ENCODE results near the gene HPSE. TPM values are rescaled to one million over a fixed set of nuclear protein-coding genes. Genes with fewer than 3 reads are reported as not detected.

The HPSE gene
- total RNA-seq, 1 experiment from 2014 or later = 2.6 TPM

- H3K4me1 ChIP-seq (ENCODE audit: control insufficient read depth, insufficient read depth, low read length) = peaks cover 30% of the 10 kb centered on the region
- intact Hi-C loops (cut with micrococcal nuclease; ENCODE audit: unreplicated experiment) (no loop called here), in situ Hi-C loops (cut with HindIII; ENCODE audit: low pct_unique_long_range_greater_than_20kb, low sequenced_read_pairs) (no loop called here)
- H3K9me3 ChIP-seq (ENCODE audit: control insufficient read depth, insufficient read depth, low read depth, low read length) = no peaks in the 10 kb centered on the region
- no peaks in the 10 kb centered on the region for H3K36me3 ChIP-seq (ENCODE audit: control insufficient read depth, insufficient read depth, low read length)
- TF ChIP-seq CTCF (IDR thresholded peaks at IDR 0.05) (no peak), SIN3A (IDR thresholded peaks at IDR 0.05; ENCODE audit: borderline replicate concordance, insufficient read depth, low read depth, low read length) (no peak), TCF7L2 (IDR thresholded peaks at IDR 0.05; ENCODE audit: low read depth, low read length) (no peak), POLR2AphosphoS5 (IDR thresholded peaks at IDR 0.05; ENCODE audit: low read depth, low read length) (no peak), REST (IDR thresholded peaks at IDR 0.05; ENCODE audit: insufficient read depth in 1 of 2, low read depth in 2 of 2, low read length in 1 of 2) (no peak)
- peak overlapping the region; percentile 86 for H3K27ac ChIP-seq (ENCODE audit: low read length)
- no peaks in the 10 kb centered on the region for H3K27me3 ChIP-seq (ENCODE audit: control insufficient read depth, insufficient read depth, low read length)
- DNase-seq (ENCODE audit: low read depth, low spot score) (no peak), ATAC-seq (no peak)
- no TSS peak for BruUV-seq (replicated peaks)
- ChIA-PET CTCF (no interaction called here), POLR2A (interaction anchor here (0.9 kb wide), 1 partner anchor 17 kb away, joined by 3 read pairs; no protein-coding TSS in a partner anchor)
- no peak overlapping the region for H3K4me3 ChIP-seq (ENCODE audit: low read depth in 2 of 2, low read length in 2 of 2)
Observed at GRCh38 chr4:83251447-83251830, 83.2 kb downstream of the HPSE start.

GRCh38 chr4:83250687-83251446, 83.8 kb downstream of the HPSE start:
- CTCF ChIA-PET = no interaction called here
- H3K4me3 ChIP-seq (ENCODE audit: low read depth in 2 of 2, low read length in 2 of 2) = no peak overlapping the region
- POLR2A ChIA-PET = interaction anchor here (0.9 kb wide), 1 partner anchor 17 kb away, joined by 3 read pairs; no protein-coding TSS in a partner anchor
- H3K9me3 ChIP-seq (ENCODE audit: control insufficient read depth, insufficient read depth, low read depth, low read length) = no peaks in the 10 kb centered on the region
- peaks cover 24% of the 10 kb centered on the region for H3K4me1 ChIP-seq (ENCODE audit: control insufficient read depth, insufficient read depth, low read length)
- peak overlapping the region; percentile 86 for H3K27ac ChIP-seq (ENCODE audit: low read length)
- no TSS peak for BruUV-seq (replicated peaks)
- DNase-seq (ENCODE audit: low read depth, low spot score) = no peak
- ATAC-seq = no peak
- in situ Hi-C loops (cut with HindIII; ENCODE audit: low pct_unique_long_range_greater_than_20kb, low sequenced_read_pairs) (no loop called here), intact Hi-C loops (cut with micrococcal nuclease; ENCODE audit: unreplicated experiment) (no loop called here)
- H3K27me3 ChIP-seq (ENCODE audit: control insufficient read depth, insufficient read depth, low read length) = no peaks in the 10 kb centered on the region
- TF ChIP-seq POLR2AphosphoS5 (IDR thresholded peaks at IDR 0.05; ENCODE audit: low read depth, low read length) (no peak), REST (IDR thresholded peaks at IDR 0.05; ENCODE audit: insufficient read depth in 1 of 2, low read depth in 2 of 2, low read length in 1 of 2) (no peak), TCF7L2 (IDR thresholded peaks at IDR 0.05; ENCODE audit: low read depth, low read length) (no peak), CTCF (IDR thresholded peaks at IDR 0.05) (no peak), SIN3A (IDR thresholded peaks at IDR 0.05; ENCODE audit: borderline replicate concordance, insufficient read depth, low read depth, low read length) (no peak)
- no peaks in the 10 kb centered on the region for H3K36me3 ChIP-seq (ENCODE audit: control insufficient read depth, insufficient read depth, low read length)

Data from Panc1 (cell line).